ENCODE results near the gene TMPRSS11B. TPM values are rescaled to one million over a fixed set of nuclear protein-coding genes. Genes with fewer than 3 reads are reported as not detected.

Gene TMPRSS11B
- total and polyA plus RNA-seq, 4 donors = 0.02 TPM; not detected in 3

GRCh38 chr4:68240620-68241019, 4.9 kb downstream of the TMPRSS11B start:
- H3K4me1 ChIP-seq (ENCODE audit: control insufficient read depth in 4 of 4, insufficient read depth in 4 of 4, low read length in 3 of 4) = no peaks in the 10 kb centered on the region

DNA sequence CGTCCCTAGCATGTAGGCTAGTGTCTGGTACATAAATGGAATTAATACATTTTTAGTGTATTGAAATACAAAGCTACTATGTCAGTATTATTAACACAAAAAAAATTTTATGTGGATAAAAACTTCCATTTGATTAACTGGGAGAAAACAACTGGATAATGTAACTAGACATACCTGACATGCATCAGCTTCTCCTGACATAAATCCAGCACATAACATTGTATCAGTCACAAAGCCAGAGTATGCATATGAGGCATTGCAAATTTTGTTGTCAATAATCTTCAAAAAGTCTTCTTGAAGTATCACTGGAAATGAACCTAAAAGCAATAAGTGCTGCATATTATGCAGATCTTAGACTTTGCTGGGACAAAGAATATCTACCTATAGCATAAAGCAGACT, 16.9 kb downstream of the TMPRSS11B start:
- TF ChIP-seq YY1 (IDR thresholded peaks at IDR 0.05) (no peak), FOXA2 (IDR thresholded peaks at IDR 0.05) (no peak), RAD21 (IDR thresholded peaks at IDR 0.05) (no peak), MAX (IDR thresholded peaks at IDR 0.05) (no peak), GABPA (IDR thresholded peaks at IDR 0.05 in 1 of 2, conservative IDR thresholded peaks at IDR 0.05 in 1 of 2) (no peak), TAF1 (conservative IDR thresholded peaks at IDR 0.05) (no peak), NR2F2 (IDR thresholded peaks at IDR 0.05) (no peak), HNF4A (conservative IDR thresholded peaks at IDR 0.05) (no peak), EGR1 (IDR thresholded peaks at IDR 0.05; ENCODE audit: low read depth in 2 of 2) (no peak)
- TF ChIP-seq, protein P1, sequence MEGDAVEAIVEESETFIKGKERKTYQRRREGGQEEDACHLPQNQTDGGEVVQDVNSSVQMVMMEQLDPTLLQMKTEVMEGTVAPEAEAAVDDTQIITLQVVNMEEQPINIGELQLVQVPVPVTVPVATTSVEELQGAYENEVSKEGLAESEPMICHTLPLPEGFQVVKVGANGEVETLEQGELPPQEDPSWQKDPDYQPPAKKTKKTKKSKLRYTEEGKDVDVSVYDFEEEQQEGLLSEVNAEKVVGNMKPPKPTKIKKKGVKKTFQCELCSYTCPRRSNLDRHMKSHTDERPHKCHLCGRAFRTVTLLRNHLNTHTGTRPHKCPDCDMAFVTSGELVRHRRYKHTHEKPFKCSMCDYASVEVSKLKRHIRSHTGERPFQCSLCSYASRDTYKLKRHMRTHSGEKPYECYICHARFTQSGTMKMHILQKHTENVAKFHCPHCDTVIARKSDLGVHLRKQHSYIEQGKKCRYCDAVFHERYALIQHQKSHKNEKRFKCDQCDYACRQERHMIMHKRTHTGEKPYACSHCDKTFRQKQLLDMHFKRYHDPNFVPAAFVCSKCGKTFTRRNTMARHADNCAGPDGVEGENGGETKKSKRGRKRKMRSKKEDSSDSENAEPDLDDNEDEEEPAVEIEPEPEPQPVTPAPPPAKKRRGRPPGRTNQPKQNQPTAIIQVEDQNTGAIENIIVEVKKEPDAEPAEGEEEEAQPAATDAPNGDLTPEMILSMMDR (IDR thresholded peaks at IDR 0.05; ENCODE audit: low read depth, low read length, missing input control) = no peak
- TF ChIP-seq, protein P2, sequence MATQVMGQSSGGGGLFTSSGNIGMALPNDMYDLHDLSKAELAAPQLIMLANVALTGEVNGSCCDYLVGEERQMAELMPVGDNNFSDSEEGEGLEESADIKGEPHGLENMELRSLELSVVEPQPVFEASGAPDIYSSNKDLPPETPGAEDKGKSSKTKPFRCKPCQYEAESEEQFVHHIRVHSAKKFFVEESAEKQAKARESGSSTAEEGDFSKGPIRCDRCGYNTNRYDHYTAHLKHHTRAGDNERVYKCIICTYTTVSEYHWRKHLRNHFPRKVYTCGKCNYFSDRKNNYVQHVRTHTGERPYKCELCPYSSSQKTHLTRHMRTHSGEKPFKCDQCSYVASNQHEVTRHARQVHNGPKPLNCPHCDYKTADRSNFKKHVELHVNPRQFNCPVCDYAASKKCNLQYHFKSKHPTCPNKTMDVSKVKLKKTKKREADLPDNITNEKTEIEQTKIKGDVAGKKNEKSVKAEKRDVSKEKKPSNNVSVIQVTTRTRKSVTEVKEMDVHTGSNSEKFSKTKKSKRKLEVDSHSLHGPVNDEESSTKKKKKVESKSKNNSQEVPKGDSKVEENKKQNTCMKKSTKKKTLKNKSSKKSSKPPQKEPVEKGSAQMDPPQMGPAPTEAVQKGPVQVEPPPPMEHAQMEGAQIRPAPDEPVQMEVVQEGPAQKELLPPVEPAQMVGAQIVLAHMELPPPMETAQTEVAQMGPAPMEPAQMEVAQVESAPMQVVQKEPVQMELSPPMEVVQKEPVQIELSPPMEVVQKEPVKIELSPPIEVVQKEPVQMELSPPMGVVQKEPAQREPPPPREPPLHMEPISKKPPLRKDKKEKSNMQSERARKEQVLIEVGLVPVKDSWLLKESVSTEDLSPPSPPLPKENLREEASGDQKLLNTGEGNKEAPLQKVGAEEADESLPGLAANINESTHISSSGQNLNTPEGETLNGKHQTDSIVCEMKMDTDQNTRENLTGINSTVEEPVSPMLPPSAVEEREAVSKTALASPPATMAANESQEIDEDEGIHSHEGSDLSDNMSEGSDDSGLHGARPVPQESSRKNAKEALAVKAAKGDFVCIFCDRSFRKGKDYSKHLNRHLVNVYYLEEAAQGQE (IDR thresholded peaks at IDR 0.05) = no peak
- TF ChIP-seq, protein P3, sequence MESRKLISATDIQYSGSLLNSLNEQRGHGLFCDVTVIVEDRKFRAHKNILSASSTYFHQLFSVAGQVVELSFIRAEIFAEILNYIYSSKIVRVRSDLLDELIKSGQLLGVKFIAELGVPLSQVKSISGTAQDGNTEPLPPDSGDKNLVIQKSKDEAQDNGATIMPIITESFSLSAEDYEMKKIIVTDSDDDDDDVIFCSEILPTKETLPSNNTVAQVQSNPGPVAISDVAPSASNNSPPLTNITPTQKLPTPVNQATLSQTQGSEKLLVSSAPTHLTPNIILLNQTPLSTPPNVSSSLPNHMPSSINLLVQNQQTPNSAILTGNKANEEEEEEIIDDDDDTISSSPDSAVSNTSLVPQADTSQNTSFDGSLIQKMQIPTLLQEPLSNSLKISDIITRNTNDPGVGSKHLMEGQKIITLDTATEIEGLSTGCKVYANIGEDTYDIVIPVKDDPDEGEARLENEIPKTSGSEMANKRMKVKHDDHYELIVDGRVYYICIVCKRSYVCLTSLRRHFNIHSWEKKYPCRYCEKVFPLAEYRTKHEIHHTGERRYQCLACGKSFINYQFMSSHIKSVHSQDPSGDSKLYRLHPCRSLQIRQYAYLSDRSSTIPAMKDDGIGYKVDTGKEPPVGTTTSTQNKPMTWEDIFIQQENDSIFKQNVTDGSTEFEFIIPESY (IDR thresholded peaks at IDR 0.05) = no peak
- Histone ChIP-seq H3K36me3 (ENCODE audit: control insufficient read depth in 4 of 4, insufficient read depth in 3 of 4, low read depth in 1 of 4, low read length in 3 of 4) (no peaks in the 10 kb centered on the region), H3K9ac (ENCODE audit: low read depth in 1 of 2, low read length in 2 of 2) (no peak overlapping the region), H3K27me3 (ENCODE audit: control insufficient read depth in 4 of 4, insufficient read depth in 4 of 4, low read length in 3 of 4) (no peaks in the 10 kb centered on the region), H3K9me3 (ENCODE audit: control insufficient read depth in 4 of 4, low read length in 3 of 4) (no peaks in the 10 kb centered on the region), H3K4me3 (ENCODE audit: low read depth in 1 of 3, low read length in 3 of 3) (no peak overlapping the region), H3K4me1 (ENCODE audit: control insufficient read depth in 4 of 4, insufficient read depth in 4 of 4, low read length in 3 of 4) (no peaks in the 10 kb centered on the region), H3K27ac (ENCODE audit: low read depth in 1 of 2, low read length in 2 of 2) (no peak overlapping the region)
- 40% methylated on average over 1 of the region's 1 CpG for WGBS
- DNase-seq (ENCODE audit: low spot score) = no peak

More at GRCh38 chr4:68240620-68241019, 4.9 kb downstream of the TMPRSS11B start:
- Histone ChIP-seq H3K9me3 (ENCODE audit: control insufficient read depth in 4 of 4, low read length in 3 of 4) (no peaks in the 10 kb centered on the region), H3K27me3 (ENCODE audit: control insufficient read depth in 4 of 4, insufficient read depth in 4 of 4, low read length in 3 of 4) (no peaks in the 10 kb centered on the region), H3K36me3 (ENCODE audit: control insufficient read depth in 4 of 4, insufficient read depth in 3 of 4, low read depth in 1 of 4, low read length in 3 of 4) (peaks cover 0 to 1% (median 0%) of the 10 kb centered on the region in 4 donors), H3K27ac (ENCODE audit: low read depth in 1 of 2, low read length in 2 of 2) (no peak overlapping the region), H3K9ac (ENCODE audit: low read depth in 1 of 2, low read length in 2 of 2) (no peak overlapping the region), H3K4me3 (ENCODE audit: low read depth in 1 of 3, low read length in 3 of 3) (no peak overlapping the region)
- TF ChIP-seq HNF4A (conservative IDR thresholded peaks at IDR 0.05) = no peak
- no peak for TF ChIP-seq NR2F2 (IDR thresholded peaks at IDR 0.05)
- TF ChIP-seq, protein P2 (IDR thresholded peaks at IDR 0.05) = no peak
- TF ChIP-seq JUND (IDR thresholded peaks at IDR 0.05) = no peak
- TF ChIP-seq GABPA (IDR thresholded peaks at IDR 0.05 in 1 of 2, conservative IDR thresholded peaks at IDR 0.05 in 1 of 2) = no peak
- TF ChIP-seq RAD21 (IDR thresholded peaks at IDR 0.05) = no peak
- DNase-seq (ENCODE audit: low spot score) = no peak
